HL-60 (cell line): ENCODE measurements around the gene CFAP251.

ENCODE experiments used
- DNase-seq, 2 experiments: peaks; one replicate each; pipeline ENCODE4 v3.0.0-alpha.2; 2010 to 2020; ENCODE audit warnings: low read depth in 1 of 2, low spot score in 1 of 2
- H3K27ac ChIP-seq: fragments of 250-450 bp; sonication (Bioruptor Pico); replicated peaks from 2 replicates; pipeline ENCODE4 v1.5.1; 2020; ENCODE audit warnings: mild to moderate bottlenecking, moderate library complexity
- H3K27me3 ChIP-seq: fragments of 250-450 bp; sonication (Bioruptor Pico); 2 replicates; pipeline ENCODE4 v1.5.1; 2021; ENCODE audit warnings: mild to moderate bottlenecking, moderate library complexity; ENCODE audit not compliant: insufficient read depth, poor library complexity, severe bottlenecking
- H3K4me3 ChIP-seq: replicated peaks from 2 replicates; pipeline ENCODE4 v1.5.1; 2011; ENCODE audit warnings: mild to moderate bottlenecking, control low read depth, low read length; ENCODE audit not compliant: insufficient read depth
- CTCF ChIP-seq: IDR thresholded peaks from one replicate; pipeline ENCODE4 v1.5.1; 2011; ENCODE audit warnings: low read length, control low read depth, inconsistent platforms; ENCODE audit not compliant: insufficient read depth
- GABPA ChIP-seq: IDR thresholded peaks from 2 replicates; pipeline ENCODE4 v1.6.1; 2012; ENCODE audit warnings: low read depth
- POLR2AphosphoS5 ChIP-seq: IDR thresholded peaks from 2 replicates; pipeline ENCODE4 v1.6.1; 2012; ENCODE audit warnings: low read depth
- REST ChIP-seq: IDR thresholded peaks from 2 replicates; pipeline ENCODE4 v1.6.1; 2012; ENCODE audit warnings: low read depth; ENCODE audit not compliant: insufficient replicate concordance
- SPI1 ChIP-seq: IDR thresholded peaks from 2 replicates; pipeline ENCODE4 v1.6.1; 2012; ENCODE audit warnings: low read depth, mild to moderate bottlenecking, borderline replicate concordance

CFAP251 gene

GRCh38 chr12:122031342-122032216 lies 113.2 kb downstream of the CFAP251 start:
- Histone ChIP-seq H3K4me3 (no peak overlapping the region), H3K27ac (no peak overlapping the region), H3K27me3 (no peaks in the 10 kb centered on the region)
- TF ChIP-seq REST (no peak), CTCF (peak; percentile 58), GABPA (no peak)
- DNase-seq = peak in 1 of 2 experiments; percentile 52

DNA sequence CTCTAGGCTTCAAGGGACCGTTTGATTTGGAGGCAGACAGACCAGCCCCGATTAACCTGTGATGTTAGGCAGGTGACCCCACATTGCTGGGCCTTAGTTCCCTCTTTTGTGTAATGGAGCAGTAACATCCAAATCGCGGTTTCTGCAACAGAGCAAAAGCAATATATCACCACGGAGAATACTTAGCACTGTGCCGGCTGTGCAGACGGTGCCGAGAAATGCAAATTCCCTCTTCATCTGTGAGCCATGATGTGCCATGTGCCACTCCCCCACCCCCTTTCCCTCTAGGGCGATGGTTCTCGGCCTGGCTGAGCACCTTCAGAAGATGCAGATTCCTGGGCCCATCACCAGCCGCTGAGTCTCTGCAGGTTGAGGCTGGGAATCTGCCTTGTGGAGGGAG lies 114.2 kb downstream of the CFAP251 start:
- no peak for TF ChIP-seq REST
- no peak for TF ChIP-seq SPI1
- TF ChIP-seq GABPA = no peak
- TF ChIP-seq POLR2AphosphoS5 = no peak
- TF ChIP-seq CTCF = no peak
- Histone ChIP-seq H3K4me3 (no peak overlapping the region), H3K27me3 (no peaks in the 10 kb centered on the region), H3K27ac (no peak overlapping the region)
- DNase-seq = no peak

- Histone ChIP-seq H3K27me3 (no peaks in the 10 kb centered on the region), H3K4me3 (no peak overlapping the region), H3K27ac (no peak overlapping the region)
- TF ChIP-seq CTCF = no peak
- TF ChIP-seq POLR2AphosphoS5 = no peak
- TF ChIP-seq GABPA = no peak
- TF ChIP-seq SPI1 = no peak
- TF ChIP-seq REST = no peak
- DNase-seq = no peak
Observed at GRCh38 chr12:122035292-122035691, 116.9 kb downstream of the CFAP251 start.
